BLaER1 treated with 17β-estradiol and CSF1 and Interleukin-3, amounts not matched to agents 10 nM and 100 nM (cell line): Measurements from ENCODE around the gene NCK2.
A peak's percentile ranks its signal among the peaks of the same experiment; 100 is the strongest.

Experiments
- H3K27ac ChIP-seq, 11 experiments: shearing (Covaris generic); formaldehyde crosslinking; 2 replicates each; pipeline ENCODE4 v1.8.1; 2022
- H3K27me3 ChIP-seq, 11 experiments: shearing (Covaris generic); formaldehyde crosslinking; 2 replicates each; pipeline ENCODE4 v1.8.1; 2022
- H3K36me3 ChIP-seq, 11 experiments: shearing (Covaris generic); formaldehyde crosslinking; 2 replicates each; pipeline ENCODE4 v1.8.1; 2022
- H3K4me1 ChIP-seq, 10 experiments: shearing (Covaris generic); formaldehyde crosslinking; 2 replicates each; pipeline ENCODE4 v1.8.1; 2022
- H3K4me2 ChIP-seq, 11 experiments: shearing (Covaris generic); formaldehyde crosslinking; 2 replicates each; pipeline ENCODE4 v1.8.1; 2022
- H3K4me3 ChIP-seq, 10 experiments: shearing (Covaris generic); formaldehyde crosslinking; 2 replicates each; pipeline ENCODE4 v1.8.1; 2022
- H3K9ac ChIP-seq, 11 experiments: shearing (Covaris generic); formaldehyde crosslinking; 2 replicates each; pipeline ENCODE4 v1.8.1; 2022
- H3K9me3 ChIP-seq, 11 experiments: shearing (Covaris generic); formaldehyde crosslinking; replicated peaks in 1 of 11; 2 replicates each; pipeline ENCODE4 v1.8.1; 2022
- H4K20me1 ChIP-seq, 11 experiments: shearing (Covaris generic); formaldehyde crosslinking; 2 replicates each; pipeline ENCODE4 v1.8.1; 2022
- Cebpa-rat ChIP-seq, 11 experiments: shearing (Covaris generic); IDR thresholded peaks; 2 replicates each; pipeline ENCODE4 v1.8.1; 2022

The NCK2 gene

DNA sequence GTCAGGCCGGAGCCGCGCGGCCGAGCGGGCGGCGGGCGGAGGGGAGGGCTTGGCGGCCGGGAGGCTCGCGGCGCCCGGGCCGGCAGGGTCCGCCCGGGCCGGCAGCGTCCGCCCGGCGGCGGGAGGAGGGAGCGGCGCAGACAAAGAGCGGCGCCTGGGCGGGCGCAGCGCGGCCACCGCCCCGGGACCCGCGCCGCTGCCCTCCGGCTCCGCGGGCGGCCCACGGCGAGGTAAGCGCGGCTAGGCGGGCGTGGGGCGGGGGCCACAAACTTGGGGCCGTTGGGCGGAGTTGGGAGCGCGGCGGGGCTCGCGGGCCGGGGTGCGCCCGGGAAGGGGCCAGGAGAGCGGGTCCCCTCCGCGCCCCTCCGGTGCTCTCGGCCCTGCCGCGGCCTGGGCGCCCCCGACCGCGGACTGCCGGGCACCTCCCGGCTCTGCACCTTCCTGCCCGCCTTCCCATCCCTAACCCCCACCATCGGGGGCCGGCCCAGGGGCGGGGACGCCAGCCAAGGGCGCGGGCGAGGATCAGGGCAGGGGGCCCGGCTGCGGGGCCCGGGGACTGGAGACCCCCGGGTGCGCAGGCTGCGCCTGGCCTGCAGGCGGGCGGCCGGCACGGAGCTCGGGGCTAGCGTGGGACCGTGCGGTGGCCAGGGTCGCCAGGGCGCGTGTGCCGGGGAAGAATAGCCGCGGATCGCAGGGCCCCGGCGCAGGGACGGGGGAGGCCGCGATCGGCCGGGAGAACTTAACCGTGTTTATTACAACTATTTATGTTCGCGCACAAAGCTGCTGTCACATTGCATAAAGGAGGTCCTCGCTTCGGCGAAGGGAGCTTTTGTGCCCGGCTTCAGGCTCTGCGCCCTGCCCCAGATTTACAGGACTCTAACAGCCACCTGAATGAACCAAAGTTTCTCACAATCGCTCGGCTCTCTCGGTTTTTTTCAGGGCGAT, at the start of gene NCK2:
Gene NCK2 (plus strand): TSS at position 4 of the 945 bp plus-strand sequence. CDS start 110,152 bp downstream, outside the sequence.
- H3K9ac ChIP-seq, result peak within 1 kb of the TSS; percentile 92 to 98 (median 97)
- H3K9me3 ChIP-seq, result peaks cover 0 to 9% (median 0%) of the 10 kb centered on the region in 11 experiments; a peak in 3 of 22 replicates
- H4K20me1 ChIP-seq, result peaks cover 32 to 53% (median 49%) of the 10 kb centered on the region in 11 experiments; a peak in 20 of 22 replicates
- H3K4me3 ChIP-seq, result peak within 1 kb of the TSS; percentile 85 to 99 (median 96)
- peak within 1 kb of the TSS; percentile 82 to 99 (median 96) for H3K4me2 ChIP-seq
- H3K4me1 ChIP-seq, result peaks cover 50 to 56% (median 54%) of the 10 kb centered on the region in 10 experiments
- H3K27ac ChIP-seq, result peak within 1 kb of the TSS; percentile 91 to 97 (median 95)
- TF ChIP-seq Cebpa-rat (IDR thresholded peaks at IDR 0.05), result no peak
- no peaks in the 10 kb centered on the region for H3K27me3 ChIP-seq
- peaks cover 0 to 39% (median 18%) of the 10 kb centered on the region in 11 experiments; a peak in 14 of 22 replicates for H3K36me3 ChIP-seq

DNA sequence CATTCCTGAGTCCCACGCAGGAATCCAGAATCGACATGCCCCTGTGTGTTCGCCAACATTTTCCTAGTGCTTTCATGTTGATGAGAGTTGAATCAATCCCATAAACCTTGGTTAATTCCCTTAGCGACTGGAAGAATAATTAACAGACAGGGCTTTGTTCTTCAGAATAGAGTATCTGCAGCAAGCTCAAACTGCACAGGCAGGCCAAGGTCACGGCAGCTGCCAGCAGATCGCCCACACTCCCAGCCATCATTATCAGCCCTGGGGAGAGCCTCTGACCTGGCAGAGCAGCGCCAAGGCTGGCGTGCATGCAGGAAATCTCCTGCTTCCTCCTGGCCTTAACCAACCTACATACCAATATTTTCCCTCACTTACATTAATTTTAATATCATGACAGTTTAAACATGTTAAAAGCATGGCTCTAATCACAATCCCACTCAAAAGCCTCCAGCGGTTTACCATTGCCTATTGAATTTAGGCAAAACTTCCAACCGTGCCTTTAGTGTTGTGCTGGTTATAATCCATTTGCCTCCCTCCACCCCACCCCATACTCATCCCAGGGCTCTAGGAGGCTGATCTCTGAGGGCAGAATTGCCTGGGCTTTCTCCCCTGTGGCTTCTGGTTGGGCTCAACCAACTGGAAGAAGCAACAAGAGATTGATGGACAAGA, 46.8 kb upstream of the NCK2 start:
- H3K9me3 ChIP-seq, result peaks cover 0 to 10% (median 4%) of the 10 kb centered on the region in 11 experiments; a peak in 5 of 22 replicates
- no peaks in the 10 kb centered on the region for H3K27me3 ChIP-seq
- no peak for TF ChIP-seq Cebpa-rat (IDR thresholded peaks at IDR 0.05)
- no peak overlapping the region for H3K9ac ChIP-seq
- peaks cover 10 to 26% (median 18%) of the 10 kb centered on the region in 10 experiments for H3K4me1 ChIP-seq
- H3K4me2 ChIP-seq, result peak overlapping the region; percentile 27 to 85 (median 67)
- H3K36me3 ChIP-seq, result no peaks in the 10 kb centered on the region
- H3K27ac ChIP-seq, result no peak overlapping the region
- H4K20me1 ChIP-seq, result no peaks in the 10 kb centered on the region
- H3K4me3 ChIP-seq, result no peak overlapping the region

DNA sequence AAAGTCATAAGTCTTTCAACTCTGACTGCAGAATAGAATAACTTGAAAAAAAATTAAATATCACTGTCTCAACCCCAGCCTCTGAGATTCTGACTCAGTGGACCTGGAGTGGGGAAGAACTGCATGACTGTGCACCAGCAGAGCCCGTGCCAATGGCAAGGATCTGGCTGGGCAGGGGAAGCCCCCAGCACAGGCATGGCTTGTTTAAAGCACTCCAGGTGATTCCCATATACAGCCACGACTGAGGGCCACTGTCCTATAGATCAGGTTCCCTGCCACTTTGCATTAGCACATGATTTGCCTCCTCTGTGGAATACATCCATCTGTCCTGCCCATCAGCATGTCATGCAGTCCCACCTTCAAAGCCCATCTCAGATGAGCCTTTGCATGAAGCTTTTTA, 45.9 kb upstream of the NCK2 start:
- H3K27me3 ChIP-seq, result no peaks in the 10 kb centered on the region
- no peak for TF ChIP-seq Cebpa-rat (IDR thresholded peaks at IDR 0.05)
- H3K27ac ChIP-seq, result no peak overlapping the region
- H3K4me2 ChIP-seq, result peak overlapping the region in 6 of 11 experiments; percentile 48 to 85 (median 69); a peak in 9 of 22 replicates
- H4K20me1 ChIP-seq, result no peaks in the 10 kb centered on the region
- H3K4me3 ChIP-seq, result no peak overlapping the region
- peaks cover 0 to 10% (median 4%) of the 10 kb centered on the region in 11 experiments; a peak in 5 of 22 replicates for H3K9me3 ChIP-seq
- no peak overlapping the region for H3K9ac ChIP-seq
- H3K36me3 ChIP-seq, result no peaks in the 10 kb centered on the region
- H3K4me1 ChIP-seq, result peaks cover 10 to 26% (median 18%) of the 10 kb centered on the region in 10 experiments

DNA sequence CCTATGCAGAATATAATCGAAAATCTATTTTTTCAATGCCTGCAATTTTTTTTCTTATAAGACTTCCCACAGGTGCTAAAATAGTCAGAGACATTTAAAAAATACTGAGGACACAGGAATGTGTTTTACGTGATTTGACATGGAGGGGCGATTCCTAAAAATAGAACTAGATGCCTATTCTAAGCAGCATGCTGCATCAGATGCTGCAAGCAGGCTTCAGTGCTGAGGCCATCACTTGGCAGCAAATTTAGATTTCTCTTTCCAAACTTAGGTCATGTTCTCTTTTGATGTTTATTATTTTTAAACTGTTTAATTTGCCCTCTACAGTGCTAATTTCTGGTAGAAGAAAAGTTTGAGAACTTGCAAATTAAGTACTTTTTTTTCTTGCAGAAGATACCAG, 43.7 kb upstream of the NCK2 start:
- Histone ChIP-seq H3K9me3 (peaks cover 0 to 11% (median 0%) of the 10 kb centered on the region in 11 experiments; a peak in 4 of 22 replicates), H4K20me1 (no peaks in the 10 kb centered on the region), H3K27ac (no peak overlapping the region), H3K4me1 (peaks cover 10 to 26% (median 18%) of the 10 kb centered on the region in 10 experiments), H3K4me3 (no peak overlapping the region), H3K4me2 (no peak overlapping the region), H3K36me3 (no peaks in the 10 kb centered on the region), H3K9ac (no peak overlapping the region), H3K27me3 (no peaks in the 10 kb centered on the region)
- TF ChIP-seq Cebpa-rat (IDR thresholded peaks at IDR 0.05), result no peak

DNA sequence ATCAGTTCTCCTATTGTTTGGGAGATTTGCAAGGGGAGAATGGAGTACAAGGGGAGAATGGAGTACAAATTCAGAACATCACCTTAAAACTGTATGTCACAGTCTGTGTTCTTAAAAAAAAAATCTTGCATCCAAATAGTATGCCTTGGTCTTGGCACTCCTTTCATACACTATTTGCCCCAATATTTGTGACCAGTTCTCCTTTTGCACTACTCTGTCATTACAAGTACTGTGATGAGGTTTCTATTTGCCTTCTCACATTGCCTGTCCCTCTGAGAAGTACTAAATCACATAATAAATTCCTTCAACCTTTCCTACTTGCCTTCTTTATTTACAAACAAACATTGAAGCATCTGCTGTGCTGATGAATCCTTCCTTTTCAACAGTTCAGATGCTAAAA, 36.0 kb upstream of the NCK2 start:
- TF ChIP-seq Cebpa-rat (IDR thresholded peaks at IDR 0.05), result no peak
- Histone ChIP-seq H4K20me1 (no peaks in the 10 kb centered on the region), H3K27me3 (no peaks in the 10 kb centered on the region), H3K27ac (no peak overlapping the region), H3K9ac (no peak overlapping the region), H3K4me1 (peaks cover 0 to 21% (median 8%) of the 10 kb centered on the region in 10 experiments; a peak in 10 of 20 replicates), H3K4me2 (no peak overlapping the region), H3K4me3 (no peak overlapping the region), H3K9me3 (peaks cover 0 to 11% (median 0%) of the 10 kb centered on the region in 11 experiments; a peak in 4 of 22 replicates), H3K36me3 (no peaks in the 10 kb centered on the region)

DNA sequence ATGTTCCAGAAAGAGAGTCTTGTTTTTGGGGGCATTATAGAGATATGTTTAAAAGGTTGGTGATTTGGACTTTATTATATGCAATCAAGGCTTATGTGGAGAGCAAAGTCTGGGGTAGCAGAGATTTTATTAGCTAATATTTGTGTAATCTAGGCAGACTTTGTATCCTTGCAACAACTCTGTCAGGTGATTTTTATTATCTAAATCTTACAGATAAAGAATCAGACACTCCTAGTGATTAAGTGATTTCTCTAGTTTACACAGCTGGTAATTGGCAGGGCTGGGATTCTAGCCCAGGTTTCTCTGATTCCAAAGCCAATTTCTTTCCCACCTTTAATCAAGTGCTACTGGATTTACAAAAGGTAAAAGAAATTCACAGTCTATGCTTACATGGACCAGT, 33.3 kb upstream of the NCK2 start:
- H3K36me3 ChIP-seq, result no peaks in the 10 kb centered on the region
- no peaks in the 10 kb centered on the region for H4K20me1 ChIP-seq
- 0 out of 22 replicates have a peak, but pooled peaks cover 0 to 3% (median 0%) of the 10 kb centered on the region in 11 experiments for H3K9me3 ChIP-seq
- no peaks in the 10 kb centered on the region for H3K27me3 ChIP-seq
- no peak overlapping the region for H3K4me2 ChIP-seq
- no peak for TF ChIP-seq Cebpa-rat (IDR thresholded peaks at IDR 0.05)
- no peak overlapping the region for H3K4me3 ChIP-seq
- no peak overlapping the region for H3K9ac ChIP-seq
- peaks cover 0 to 28% (median 8%) of the 10 kb centered on the region in 10 experiments; a peak in 10 of 20 replicates for H3K4me1 ChIP-seq
- no peak overlapping the region; a peak in 1 of 22 replicates for H3K27ac ChIP-seq

DNA sequence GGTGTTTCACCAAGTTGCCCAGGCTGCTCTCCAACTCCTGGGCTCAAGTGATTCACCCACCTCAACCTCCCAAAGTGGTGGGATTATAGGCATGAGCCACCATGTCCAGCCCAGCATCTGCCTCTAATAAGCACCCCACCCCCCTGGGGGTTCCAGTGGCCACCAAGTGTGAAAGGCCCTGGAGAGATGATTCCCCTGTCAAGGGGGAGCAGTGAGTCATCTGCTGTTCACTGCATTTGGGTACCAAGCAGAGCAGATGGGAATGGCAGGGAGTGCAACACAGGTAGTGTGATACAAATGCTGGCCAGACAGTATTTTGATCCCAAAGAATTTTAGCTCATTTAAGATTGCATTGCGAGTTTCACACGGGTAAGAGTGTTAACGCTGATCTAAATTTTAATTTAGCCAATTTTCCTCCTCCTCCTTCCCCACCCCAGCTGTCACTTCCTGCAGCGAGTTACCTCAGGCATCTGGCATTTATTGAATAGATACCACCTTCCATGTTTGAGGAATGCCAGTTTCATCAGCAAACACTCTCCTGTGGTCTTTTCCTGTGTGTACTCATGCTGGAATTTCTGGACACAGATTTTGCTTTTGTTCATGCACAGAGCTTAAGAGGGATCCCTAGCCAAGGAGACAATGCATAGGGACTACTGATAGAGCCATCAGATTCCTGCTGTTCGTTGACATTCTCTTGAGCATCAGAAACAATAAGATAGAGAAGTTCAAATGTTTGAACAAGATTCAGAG, 32.4 kb upstream of the NCK2 start:
- no peak for TF ChIP-seq Cebpa-rat (IDR thresholded peaks at IDR 0.05)
- H3K4me1 ChIP-seq, result peaks cover 0 to 28% (median 8%) of the 10 kb centered on the region in 10 experiments; a peak in 10 of 20 replicates

DNA sequence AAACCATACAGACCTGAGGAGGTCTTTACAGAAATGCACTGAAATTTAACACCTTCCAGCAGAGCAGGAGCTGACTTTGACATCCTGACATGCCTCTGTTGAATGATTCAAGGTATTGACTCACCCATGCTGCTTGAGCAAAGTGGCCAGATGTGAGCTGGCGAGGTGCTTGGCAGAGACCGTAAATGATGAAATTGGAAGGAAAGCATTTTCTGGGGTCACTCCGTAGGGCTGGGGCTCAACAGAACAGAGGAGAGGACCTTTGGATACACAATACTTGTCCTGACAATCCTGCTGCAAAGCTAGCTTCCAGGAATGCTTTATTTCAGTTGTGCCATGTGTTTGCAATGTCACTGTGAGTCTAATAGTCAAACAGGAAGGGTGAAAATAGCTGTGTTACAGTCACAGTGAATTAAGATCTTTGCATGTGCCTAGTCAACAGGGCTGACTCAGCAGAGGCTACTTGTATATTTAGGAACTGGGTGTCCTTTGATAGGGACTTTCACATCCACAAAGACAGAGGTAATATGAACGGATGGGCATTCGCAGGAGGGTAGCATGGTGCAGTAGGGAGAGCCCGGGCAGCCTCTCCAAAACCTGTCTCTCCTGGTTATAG, 31.6 kb upstream of the NCK2 start:
- peak overlapping the region in 2 of 11 experiments; percentile 13 to 31; a peak in 2 of 22 replicates for H3K9ac ChIP-seq
- H3K9me3 ChIP-seq, result 0 out of 22 replicates have a peak, but pooled peaks cover 0 to 3% (median 0%) of the 10 kb centered on the region in 11 experiments
- peak overlapping the region in 6 of 11 experiments; percentile 23 to 77 (median 74); a peak in 11 of 22 replicates for H3K4me2 ChIP-seq
- no peaks in the 10 kb centered on the region for H3K27me3 ChIP-seq
- H3K27ac ChIP-seq, result peak overlapping the region in 3 of 11 experiments; percentile 34 to 73 (median 67); a peak in 6 of 22 replicates
- no peaks in the 10 kb centered on the region for H3K36me3 ChIP-seq
- H4K20me1 ChIP-seq, result no peaks in the 10 kb centered on the region
- no peak for TF ChIP-seq Cebpa-rat (IDR thresholded peaks at IDR 0.05)
- H3K4me1 ChIP-seq, result peaks cover 0 to 28% (median 8%) of the 10 kb centered on the region in 10 experiments; a peak in 10 of 20 replicates
- no peak overlapping the region for H3K4me3 ChIP-seq

More for the DNA sequence above, 32.4 kb upstream of the NCK2 start:
- Histone ChIP-seq H3K9ac (peak overlapping the region in 1 of 11 experiments; percentile 13; a peak in 1 of 22 replicates), H3K4me3 (no peak overlapping the region), H3K27ac (peak overlapping the region in 3 of 11 experiments; percentile 34 to 73 (median 67); a peak in 5 of 22 replicates), H3K36me3 (no peaks in the 10 kb centered on the region), H3K4me2 (peak overlapping the region in 5 of 11 experiments; percentile 49 to 77 (median 74); a peak in 10 of 22 replicates), H4K20me1 (no peaks in the 10 kb centered on the region), H3K9me3 (0 out of 22 replicates have a peak, but pooled peaks cover 0 to 3% (median 0%) of the 10 kb centered on the region in 11 experiments), H3K27me3 (no peaks in the 10 kb centered on the region)
